Endothelial cell of umbilical vein (primary cell): ENCODE measurements around the gene MTMR4. TPM values are rescaled to one million over a fixed set of nuclear protein-coding genes. Genes with fewer than 3 reads are reported as not detected.

Experiments used
- BruUV-seq: library from RNA; stranded (reverse); fragments of 400-500 nt; replicated peaks from 2 replicates; lab custom pipeline; 2021; lab: Mats Ljungman, UMichigan
- CTCF ChIA-PET: fragments of 300-600, 350-600 bp; sonication (Branson Sonifier 250); formaldehyde crosslinking; loops from one replicate; lab custom pipeline; 2021; ENCODE audit warnings: antibody characterized with exemption, inconsistent platforms; lab: Charles Lee
- POLR2A ChIA-PET: fragments of 300-600, 350-600 bp; sonication (Branson Sonifier 250); formaldehyde crosslinking; loops from one replicate; lab custom pipeline; 2021; ENCODE audit warnings: antibody characterized with exemption, inconsistent platforms; lab: Charles Lee
- DNase-seq: peaks from one replicate; pipeline ENCODE4 v3.0.0-alpha.2; 2011; ENCODE audit warnings: low read depth, low spot score
- FAIRE-seq: peaks from 2 replicates; lab custom pipeline; 2011; peaks lifted over from hg19 to GRCh38; lab: Jason Lieb, UNC
- H2AFZ ChIP-seq: 2 replicates; pipeline ENCODE4 v1.6.0; 2012; ENCODE audit warnings: low read depth, low read length, control low read depth, inconsistent platforms
- H3K27ac ChIP-seq: 2 replicates; pipeline ENCODE4 v1.5.1; 2011; ENCODE audit warnings: low read depth, mild to moderate bottlenecking, control low read depth, low read length, moderate library complexity; ENCODE audit not compliant: insufficient read depth
- H3K27me3 ChIP-seq, 2 experiments: 2 replicates each; pipeline versions ENCODE4 v1.6.0 to v1.6.1; 2011; ENCODE audit warnings: low read length in 2 of 2, mixed read lengths in 1 of 2; ENCODE audit not compliant: control insufficient read depth in 2 of 2, insufficient read depth in 2 of 2
- H3K36me3 ChIP-seq, 2 experiments: 2 replicates in 1 of 2; 3 replicates in 1 of 2; pipeline ENCODE4 v1.5.1; 2011; ENCODE audit warnings: low read length in 2 of 2, mild to moderate bottlenecking in 1 of 2, moderate library complexity in 1 of 2; ENCODE audit not compliant: control insufficient read depth in 2 of 2, insufficient read depth in 2 of 2; ENCODE audit errors: extremely low read depth in 1 of 2
- H3K4me1 ChIP-seq: 3 replicates; pipeline ENCODE4 v1.5.1; 2011; ENCODE audit warnings: mild to moderate bottlenecking, low read length; ENCODE audit not compliant: control insufficient read depth, insufficient read depth; ENCODE audit errors: extremely low read depth
- H3K4me2 ChIP-seq: 2 replicates; pipeline ENCODE4 v1.6.1; 2011; ENCODE audit warnings: low read length, control low read depth, mixed read lengths; ENCODE audit not compliant: insufficient read depth
- H3K4me3 ChIP-seq, 3 experiments: fragments of 200-600 bp in 1 of 3; sonication (generic), shearing (Covaris generic) in 1 of 3; replicated peaks in 1 of 3; 2 replicates each; pipeline ENCODE4 v1.5.1; 2011 to 2016; ENCODE audit warnings: control low read depth in 3 of 3, low read length in 3 of 3, mild to moderate bottlenecking in 2 of 3, inconsistent platforms in 1 of 3, low read depth in 1 of 3, moderate library complexity in 1 of 3; ENCODE audit not compliant: insufficient read depth in 1 of 3
- H3K79me2 ChIP-seq: 2 replicates; pipeline ENCODE4 v1.6.0; 2012; ENCODE audit warnings: low read length, inconsistent platforms; ENCODE audit not compliant: control insufficient read depth, insufficient read depth
- H3K9ac ChIP-seq: replicated peaks from 2 replicates; pipeline ENCODE3; 2011; ENCODE audit warnings: low read length, control low read depth; ENCODE audit not compliant: insufficient read depth; ENCODE audit errors: extremely low read depth
- H3K9me1 ChIP-seq: replicated peaks from 3 replicates; pipeline ENCODE4 v1.6.0; 2011; ENCODE audit warnings: mild to moderate bottlenecking, low read length; ENCODE audit not compliant: control insufficient read depth, insufficient read depth; ENCODE audit errors: extremely low read depth
- H3K9me3 ChIP-seq: replicated peaks from 2 replicates; pipeline ENCODE4 v1.5.1; 2012; ENCODE audit warnings: low read length, inconsistent platforms; ENCODE audit not compliant: control insufficient read depth, insufficient read depth
- H4K20me1 ChIP-seq: replicated peaks from 2 replicates; pipeline ENCODE3; 2011; ENCODE audit warnings: mild to moderate bottlenecking, low read length; ENCODE audit not compliant: control insufficient read depth, insufficient read depth; ENCODE audit errors: extremely low read depth
- CTCF ChIP-seq, 2 donors: IDR thresholded peaks; 1 replicate in 1 of 2; 2 replicates in 1 of 2; pipeline ENCODE4 v1.5.1; 2011; ENCODE audit warnings: low read length in 2 of 2, mild to moderate bottlenecking in 2 of 2, moderate library complexity in 2 of 2, control low read depth in 1 of 2, inconsistent platforms in 1 of 2, low read depth in 1 of 2; ENCODE audit not compliant: insufficient read depth in 1 of 2; ENCODE audit errors: extremely low read depth in 1 of 2
- EZH2 ChIP-seq: IDR thresholded peaks from 2 replicates; pipeline ENCODE4 v1.6.1; 2012; ENCODE audit warnings: borderline replicate concordance, low read depth, mild to moderate bottlenecking, moderate library complexity, low read length, inconsistent platforms; ENCODE audit not compliant: severe bottlenecking
- FOS ChIP-seq: IDR thresholded peaks from 2 replicates; pipeline ENCODE4 v1.6.1; 2011; ENCODE audit warnings: mild to moderate bottlenecking, low read length, moderate library complexity, borderline replicate concordance; ENCODE audit not compliant: insufficient read depth
- GATA2 ChIP-seq: IDR thresholded peaks from 2 replicates; pipeline ENCODE4 v1.7.0; 2011; ENCODE audit warnings: low read depth, mild to moderate bottlenecking, moderate library complexity, mixed read lengths, low read length; ENCODE audit not compliant: insufficient read length, insufficient read depth
- JUN ChIP-seq: IDR thresholded peaks from 2 replicates; pipeline ENCODE4 v1.6.1; 2011; ENCODE audit warnings: borderline replicate concordance, low read depth; ENCODE audit not compliant: insufficient read length, insufficient read depth
- MAX ChIP-seq: IDR thresholded peaks from 2 replicates; pipeline ENCODE4 v1.6.1; 2011; ENCODE audit not compliant: insufficient read depth, insufficient read length
- MYC ChIP-seq: IDR thresholded peaks from one replicate; pipeline ENCODE4 v1.6.1; 2011; ENCODE audit warnings: mild to moderate bottlenecking, low read depth, low read length
- POLR2A ChIP-seq: IDR thresholded peaks from 2 replicates; pipeline ENCODE4 v1.6.1; 2012; ENCODE audit warnings: low read depth, mild to moderate bottlenecking, control low read depth, low read length
- POLR2AphosphoS5 ChIP-seq: IDR thresholded peaks from 2 replicates; pipeline ENCODE4 v1.6.1; 2012; ENCODE audit warnings: low read depth, mild to moderate bottlenecking, control low read depth, low read length, moderate library complexity; ENCODE audit not compliant: insufficient read depth
- dilution Hi-C: fragments of 300-500 bp; cut with MboI; formaldehyde crosslinking; loops from one replicate; pipeline ENCODE4 v1.15.0; 2019; ENCODE audit warnings: low sequenced_read_pairs; ENCODE audit not compliant: extremely low pct_ligation_motif_present
- intact Hi-C: fragments of 100-400 bp; cut with micrococcal nuclease; formaldehyde crosslinking; loops from one replicate; pipeline ENCODE4 v1.10.0; 2022
- polyA plus RNA-seq, 4 experiments: library from polyadenylated mRNA; depleted of rRNA in 3 of 4; stranded (reverse) in 3 of 4; unstranded in 1 of 4; fragments of >200 nt; gene quantifications; 2 replicates each; pipeline versions ENCODE4 v1.2.1 to v1.2.3, GENCODE V29; 2011 to 2012; ENCODE audit warnings: missing spikeins in 1 of 4
- total RNA-seq: library from RNA; stranded (reverse); gene quantifications from 2 replicates; pipeline ENCODE4 v1.2.3, GENCODE V29; 2021

The MTMR4 gene
- total and polyA plus RNA-seq, 2 donors (not counting 3 experiments of a cell fraction or from before 2014, with no cell fraction given): 25.1 to 41.0 TPM

- Histone ChIP-seq H4K20me1 (no peaks in the 10 kb centered on the region), H3K27ac (no peak overlapping the region), H3K36me3 (no peaks in the 10 kb centered on the region), H3K4me2 (no peak overlapping the region), H3K9me3 (no peaks in the 10 kb centered on the region), H3K4me3 (no peak overlapping the region), H3K9ac (no peak overlapping the region), H2AFZ (no peak overlapping the region), H3K79me2 (no peaks in the 10 kb centered on the region), H3K4me1 (peaks cover 3% of the 10 kb centered on the region), H3K27me3 (peaks cover 10% of the 10 kb centered on the region in 2 experiments), H3K9me1 (no peaks in the 10 kb centered on the region)
- CTCF ChIA-PET: interaction anchor here (1.5 to 3.3 kb wide), 3 partner anchors 13 to 16 kb away, joined by 4 to 12 read pairs (median 5); no protein-coding TSS in a partner anchor
- TF ChIP-seq CTCF (IDR thresholded peaks at IDR 0.05; ENCODE audit: extremely low read depth in 1 of 2, insufficient read depth in 1 of 2, low read depth in 1 of 2, low read length in 2 of 2) (no peak), POLR2AphosphoS5 (no peak), POLR2A (no peak), MYC (no peak), MAX (no peak), FOS (no peak), GATA2 (no peak), JUN (no peak), EZH2 (no peak)
- no peak for FAIRE-seq
- intact Hi-C loops (no loop called here), dilution Hi-C loops (no loop called here)
- BruUV-seq: no TSS peak
- DNase-seq: no peak
- POLR2A ChIA-PET: no interaction called here
Observed at GRCh38 chr17:58535431-58535830, 21.0 kb upstream of the MTMR4 start.
